ENCODE measurements around the gene NPAS2. TPM values are rescaled to one million over a fixed set of nuclear protein-coding genes. Genes with fewer than 3 reads are reported as not detected.

NPAS2 gene
- total and polyA plus RNA-seq, 2 of the 8 experiments (the other 6 are each of a cell fraction or from before 2014, with no cell fraction given), result 1.8 to 1.9 TPM

DNA sequence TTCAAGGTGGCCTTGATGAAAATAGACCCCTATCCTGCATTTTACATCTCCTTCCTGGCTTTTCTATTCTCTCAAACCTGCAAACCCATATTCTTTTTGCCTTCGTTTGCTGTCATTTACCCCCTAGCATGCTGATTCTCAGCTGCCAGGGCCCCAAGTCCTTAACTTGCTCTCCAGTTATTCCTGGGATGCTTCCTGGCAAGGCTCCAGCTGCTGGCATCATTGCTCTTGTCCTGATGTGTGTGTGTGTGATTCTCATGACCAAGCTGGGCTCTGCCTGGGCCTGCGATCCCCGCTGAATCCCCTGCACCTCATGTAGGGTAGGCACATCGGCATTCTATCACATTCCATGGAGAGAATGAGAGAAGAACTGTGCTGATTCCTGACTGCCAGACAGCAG lies 11.9 kb downstream of the NPAS2 start:
- Histone ChIP-seq H4K20me1 (replicated peaks in 1 of 2; ENCODE audit: control insufficient read depth in 1 of 2, insufficient read depth in 2 of 2, low read length in 2 of 2) (no peaks in the 10 kb centered on the region), H4K8ac (ENCODE audit: extremely low read depth, insufficient read depth, low read length) (no peak overlapping the region; the same call in 1 of the 2 replicates), H3K4ac (replicated peaks; ENCODE audit: insufficient read length, low read depth, low read length) (no peak overlapping the region), H3K27ac (ENCODE audit: low read depth, low read length) (no peak overlapping the region), H4K5ac (ENCODE audit: insufficient read length, low read depth, low read length) (no peak overlapping the region), H3K36me3 (ENCODE audit: control insufficient read depth in 2 of 4, insufficient read depth in 4 of 4, low read length in 3 of 4) (no peaks in the 10 kb centered on the region; a peak in 1 of 8 replicates), H3K4me1 (replicated peaks in 1 of 4; ENCODE audit: control insufficient read depth in 3 of 4, insufficient read depth in 4 of 4, low read length in 3 of 4) (no peaks in the 10 kb centered on the region), H3K23ac (ENCODE audit: insufficient read length) (no peak overlapping the region), H3K23me2 (ENCODE audit: low read depth, low read length) (no peaks in the 10 kb centered on the region), H2BK120ac (replicated peaks; ENCODE audit: low read depth, low read length) (no peak overlapping the region), H3K9me3 (ENCODE audit: insufficient read depth in 2 of 2, low read depth in 1 of 2, low read length in 1 of 2) (no peaks in the 10 kb centered on the region), H2BK15ac (ENCODE audit: low read length) (no peak overlapping the region), H3K9ac (replicated peaks in 1 of 4; ENCODE audit: extremely low read depth in 1 of 4, low read depth in 3 of 4, low read length in 3 of 4) (no peak overlapping the region), H3K79me2 (ENCODE audit: control insufficient read depth in 1 of 2, insufficient read depth in 2 of 2, low read length in 2 of 2) (no peaks in the 10 kb centered on the region), H3K4me3 (ENCODE audit: extremely low read depth in 1 of 4, insufficient read depth in 2 of 4, low read depth in 3 of 4, low read length in 4 of 4) (no peak overlapping the region), H2AK5ac (ENCODE audit: low read depth, low read length) (no peak overlapping the region), H2BK5ac (ENCODE audit: low read depth, low read length) (no peak overlapping the region), H4K91ac (replicated peaks; ENCODE audit: insufficient read length, low read length) (no peak overlapping the region), H3K56ac (replicated peaks; ENCODE audit: insufficient read length, low read depth, low read length) (no peak overlapping the region), H2AFZ (ENCODE audit: low read length) (no peak overlapping the region), H3K18ac (ENCODE audit: extremely low read depth, low read length) (no peak overlapping the region), H3K14ac (ENCODE audit: insufficient read length) (no peak overlapping the region), H3K27me3 (replicated peaks in 1 of 4; ENCODE audit: control insufficient read depth in 3 of 4, extremely low read depth in 1 of 4, insufficient read depth in 3 of 4, low read length in 3 of 4) (no peaks in the 10 kb centered on the region), H3K79me1 (ENCODE audit: low read depth, low read length) (no peaks in the 10 kb centered on the region), H2BK12ac (ENCODE audit: low read depth, low read length) (no peak overlapping the region; the same call in 1 of the 2 replicates), H3K4me2 (ENCODE audit: insufficient read depth in 1 of 2, low read depth in 2 of 2, low read length in 2 of 2) (no peak overlapping the region), H2BK20ac (ENCODE audit: low read length) (no peak overlapping the region)
- ChIA-PET CTCF (ENCODE audit: partially characterized antibody) (no interaction called here), POLR2A (ENCODE audit: partially characterized antibody) (no interaction called here)
- DNase-seq (ENCODE audit: low read depth in 1 of 2, low spot score in 2 of 2) (no peak), FAIRE-seq (no peak)
- no peak for TF ChIP-seq RAD21 (IDR thresholded peaks at IDR 0.05 in 1 of 2, conservative IDR thresholded peaks at IDR 0.05 in 1 of 2; ENCODE audit: low read depth in 2 of 2, low read length in 2 of 2)
- WGBS, 2 experiments (ENCODE audit: extremely low coverage in 1 of 2, insufficient coverage in 1 of 2, insufficient read length in 1 of 2, insufficient replicate concordance in 2 of 2, low coverage in 1 of 2, low lambda C conversion rate in 2 of 2, missing lambda C conversion rate in 1 of 2), result 91% methylated on average over 4 of the region's 4 CpGs; no CpG with 5 or more reads in 1 of the 2 experiments

Measured in H1 (cell line).